Activated CD4-positive, alpha-beta T cell treated with anti-CD3 and anti-CD28 coated beads for 1 hour (primary cell): Measurements from ENCODE around the gene DNASE1L1.
"Not testable (repeated sequence)": the region's sequence is repeated elsewhere in the genome, so short reads cannot be mapped to it uniquely, and the experiment has no call there.

Source experiments
- DNase-seq: peaks from one replicate; pipeline ENCODE4 v3.0.0-alpha.2; 2020

DNASE1L1 gene

GRCh38 chrX:154403192-154403591 is 5.9 kb downstream of the DNASE1L1 start:
- DNase-seq, result no peak

GRCh38 chrX:154402622-154403127 is 6.4 kb downstream of the DNASE1L1 start:
- no peak for DNase-seq

- no peak for DNase-seq
Observed at GRCh38 chrX:154401918-154402621, 7.0 kb downstream of the DNASE1L1 start.

GRCh38 chrX:154401045-154401799 is 7.8 kb downstream of the DNASE1L1 start:
- no peak for DNase-seq

- DNase-seq, result not testable (repeated sequence)
Observed at GRCh38 chrX:154400369-154400817, 8.7 kb downstream of the DNASE1L1 start.

- no peak for DNase-seq
Observed at GRCh38 chrX:154399527-154400368, 9.3 kb downstream of the DNASE1L1 start.

GRCh38 chrX:154398668-154399526 is 10.2 kb downstream of the DNASE1L1 start:
- DNase-seq, result peak; percentile 70

GRCh38 chrX:154397888-154398667 is 11.0 kb downstream of the DNASE1L1 start, which contains the start of gene RPL10:
Gene RPL10, plus strand, starts transcription at chrX:154398377. Its CDS starts 143 bp downstream, at chrX:154398520.
- DNase-seq, result peak; percentile 82

- no peak for DNase-seq
Observed at GRCh38 chrX:154396973-154397887, 11.8 kb downstream of the DNASE1L1 start.

GRCh38 chrX:154396363-154396762 is 12.7 kb downstream of the DNASE1L1 start:
- DNase-seq, result not testable (repeated sequence)

GRCh38 chrX:154389812-154390747 is 19.0 kb downstream of the DNASE1L1 start:
- not testable (repeated sequence) for DNase-seq

GRCh38 chrX:154388649-154389048 is 20.4 kb downstream of the DNASE1L1 start:
- not testable (repeated sequence) for DNase-seq

- not testable (repeated sequence) for DNase-seq
Observed at GRCh38 chrX:154388094-154388493, 21.0 kb downstream of the DNASE1L1 start.

GRCh38 chrX:154384284-154384892 is 24.7 kb downstream of the DNASE1L1 start:
- no peak for DNase-seq

- DNase-seq, result no peak
Observed at GRCh38 chrX:154383359-154384283, 25.4 kb downstream of the DNASE1L1 start.

- DNase-seq, result no peak
Observed at GRCh38 chrX:154382483-154383069, 26.5 kb downstream of the DNASE1L1 start.

GRCh38 chrX:154381271-154381670 is 27.8 kb downstream of the DNASE1L1 start:
- no peak for DNase-seq
